Caco-2 (cell line): ENCODE data around the gene STON2. TPM values are rescaled to one million over a fixed set of nuclear protein-coding genes. Genes with fewer than 3 reads are reported as not detected.

Experiments
- BruUV-seq: library from RNA; stranded (reverse); fragments of 400-500 nt; replicated peaks from 2 replicates; lab custom pipeline; 2021; lab: Mats Ljungman, UMichigan
- CTCF ChIA-PET: fragments of 300-600 bp; sonication (Branson Sonifier 250); formaldehyde crosslinking; loops from one replicate; lab custom pipeline; 2022; ENCODE audit warnings: antibody characterized with exemption; lab: Charles Lee
- POLR2A ChIA-PET: fragments of 300-600 bp; sonication (Branson Sonifier 250); formaldehyde crosslinking; loops from one replicate; lab custom pipeline; 2022; ENCODE audit warnings: antibody characterized with exemption; lab: Charles Lee
- DNase-seq, 2 experiments: peaks; one replicate each; pipeline versions ENCODE4 v3.0.0 to v3.0.0-alpha.2; 2020 to 2022
- H3K27me3 ChIP-seq: replicated peaks from 2 replicates; pipeline ENCODE4 v1.6.0; 2011; ENCODE audit warnings: low read length; ENCODE audit not compliant: control insufficient read depth, insufficient read depth
- H3K36me3 ChIP-seq: 2 replicates; pipeline ENCODE4 v1.5.1; 2011; ENCODE audit warnings: low read length; ENCODE audit not compliant: control insufficient read depth, insufficient read depth
- H3K4me1 ChIP-seq: fragments of 250-450 bp; sonication (Bioruptor Pico); 2 replicates; pipeline ENCODE4 v1.5.1; 2020; ENCODE audit warnings: mild to moderate bottlenecking
- H3K4me3 ChIP-seq: 2 replicates; pipeline ENCODE4 v1.5.1; 2011; ENCODE audit warnings: low read depth, mild to moderate bottlenecking, control low read depth, low read length
- H3K9me3 ChIP-seq: fragments of 250-450 bp; sonication (Bioruptor Pico); 2 replicates; pipeline ENCODE4 v1.5.1; 2020; ENCODE audit warnings: mild to moderate bottlenecking, moderate library complexity
- H3K27ac Mint-ChIP-seq: one replicate; pipeline ENCODE4 v1.8.0; 2022; ENCODE audit warnings: mixed read lengths; ENCODE audit not compliant: unreplicated experiment
- H3K27me3 Mint-ChIP-seq: one replicate; pipeline ENCODE4 v1.8.0; 2022; ENCODE audit warnings: mixed read lengths; ENCODE audit not compliant: insufficient read depth, unreplicated experiment
- H3K36me3 Mint-ChIP-seq: one replicate; pipeline ENCODE4 v1.8.0; 2022; ENCODE audit warnings: mild to moderate bottlenecking, mixed read lengths; ENCODE audit not compliant: insufficient read depth, unreplicated experiment
- H3K4me1 Mint-ChIP-seq: one replicate; pipeline ENCODE4 v1.8.0; 2022; ENCODE audit warnings: low read depth, mixed read lengths; ENCODE audit not compliant: unreplicated experiment
- H3K4me3 Mint-ChIP-seq: one replicate; pipeline ENCODE4 v1.8.0; 2022; ENCODE audit warnings: mild to moderate bottlenecking, moderate library complexity, mixed read lengths; ENCODE audit not compliant: unreplicated experiment
- H3K9me3 Mint-ChIP-seq: one replicate; pipeline ENCODE4 v1.8.0; 2022; ENCODE audit warnings: mixed read lengths; ENCODE audit not compliant: unreplicated experiment
- intact Hi-C: fragments of 100-400 bp; cut with micrococcal nuclease; formaldehyde crosslinking; loops from one replicate; pipeline ENCODE4 v1.10.0; 2022; ENCODE audit not compliant: unreplicated experiment
- total RNA-seq: library from RNA; stranded (reverse); gene quantifications from 2 replicates; pipeline ENCODE4 v1.2.3, GENCODE V29; 2022
- TF ChIP-seq, protein P1 (sequence below), 2 experiments: fragments of 200-600 bp in 1 of 2; IDR thresholded peaks; 1 replicate in 1 of 2; 2 replicates in 1 of 2; pipeline versions ENCODE4 v1.5.1 to v1.8.0; 2011 to 2022; ENCODE audit warnings: antibody characterized with exemption in 1 of 2, control low read depth in 1 of 2, inconsistent platforms in 1 of 2, low read depth in 1 of 2, low read length in 1 of 2, mild to moderate bottlenecking in 1 of 2, moderate library complexity in 1 of 2; ENCODE audit not compliant: insufficient read depth in 1 of 2, severe bottlenecking in 1 of 2, unreplicated experiment in 1 of 2

STON2 gene
- total RNA-seq, 1 experiment from 2014 or later: 43.5 TPM

DNA sequence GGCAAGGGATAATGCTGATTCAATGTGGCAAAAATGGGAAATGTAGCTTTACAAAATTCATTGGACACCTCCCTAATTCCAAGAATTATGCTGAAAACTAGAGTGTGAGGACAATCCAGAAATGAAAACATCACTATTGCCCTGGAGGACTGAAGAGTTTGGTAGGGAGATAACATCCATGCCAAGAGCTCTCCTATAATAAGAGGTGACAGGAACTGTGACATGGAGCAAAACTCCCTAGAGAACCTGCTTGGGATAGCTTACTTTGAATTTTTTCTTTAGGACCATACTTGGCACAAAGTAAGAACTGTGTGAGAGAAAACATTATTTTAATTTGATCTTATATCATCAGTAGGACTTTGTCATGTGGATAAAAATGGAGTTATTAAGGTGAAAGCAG is 48.9 kb downstream of the STON2 start:
- BruUV-seq: no TSS peak
- CTCF ChIA-PET: interaction anchor here (0.6 to 0.7 kb wide), 2 partner anchors 88 to 1484 kb away, joined by 3 to 4 read pairs; no protein-coding TSS in a partner anchor

DNA sequence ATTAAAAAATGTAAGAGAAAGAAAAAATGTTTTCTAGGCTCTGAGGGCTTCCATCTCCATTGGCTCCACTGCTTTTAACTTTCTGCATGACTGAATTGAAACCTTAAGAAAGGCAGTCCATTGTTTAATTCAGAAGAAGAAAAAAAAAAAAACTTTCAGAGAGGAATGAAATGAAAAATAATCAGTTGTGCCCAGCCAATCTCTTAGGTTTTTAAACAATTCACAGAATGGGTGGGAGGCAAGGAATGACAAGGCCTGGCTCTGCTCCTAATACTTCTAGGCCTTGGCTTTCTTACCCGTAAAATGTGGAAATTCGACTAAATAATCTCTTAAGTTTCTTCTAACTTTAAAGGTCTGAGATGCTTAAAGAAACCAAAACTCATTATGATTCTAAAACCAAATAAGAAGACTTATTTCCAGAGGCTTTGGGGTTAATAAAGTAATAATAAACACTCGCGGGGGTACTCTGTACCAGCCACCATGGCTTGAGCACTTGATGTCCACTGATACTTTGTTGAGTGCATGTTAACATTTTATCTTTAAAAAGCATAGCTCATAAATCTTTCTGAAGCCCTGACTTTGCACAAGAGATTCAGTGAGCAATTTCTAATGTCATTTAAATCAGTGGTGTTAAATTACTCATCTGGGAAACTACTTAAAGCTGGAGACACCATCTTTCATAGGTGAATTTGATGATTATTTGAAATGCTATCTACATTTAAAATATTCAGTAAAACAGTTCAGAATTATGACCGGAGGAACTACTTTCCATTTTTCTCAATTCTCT is 49.6 kb downstream of the STON2 start:
- Mint-ChIP-seq H3K27ac (no peak overlapping the region), H3K36me3 (peaks cover 7% of the 10 kb centered on the region), H3K27me3 (no peaks in the 10 kb centered on the region), H3K9me3 (peaks cover 8% of the 10 kb centered on the region), H3K4me1 (no peaks in the 10 kb centered on the region), H3K4me3 (no peak overlapping the region)
- H3K4me1 ChIP-seq: no peaks in the 10 kb centered on the region
- H3K4me3 ChIP-seq: no peak overlapping the region
- no TSS peak for BruUV-seq
- DNase-seq: no peak
- ChIA-PET POLR2A (no interaction called here), CTCF (interaction anchor here (0.6 to 0.7 kb wide), 2 partner anchors 88 to 1484 kb away, joined by 3 to 4 read pairs; no protein-coding TSS in a partner anchor)
- H3K27me3 ChIP-seq: no peaks in the 10 kb centered on the region
- TF ChIP-seq, protein P1, sequence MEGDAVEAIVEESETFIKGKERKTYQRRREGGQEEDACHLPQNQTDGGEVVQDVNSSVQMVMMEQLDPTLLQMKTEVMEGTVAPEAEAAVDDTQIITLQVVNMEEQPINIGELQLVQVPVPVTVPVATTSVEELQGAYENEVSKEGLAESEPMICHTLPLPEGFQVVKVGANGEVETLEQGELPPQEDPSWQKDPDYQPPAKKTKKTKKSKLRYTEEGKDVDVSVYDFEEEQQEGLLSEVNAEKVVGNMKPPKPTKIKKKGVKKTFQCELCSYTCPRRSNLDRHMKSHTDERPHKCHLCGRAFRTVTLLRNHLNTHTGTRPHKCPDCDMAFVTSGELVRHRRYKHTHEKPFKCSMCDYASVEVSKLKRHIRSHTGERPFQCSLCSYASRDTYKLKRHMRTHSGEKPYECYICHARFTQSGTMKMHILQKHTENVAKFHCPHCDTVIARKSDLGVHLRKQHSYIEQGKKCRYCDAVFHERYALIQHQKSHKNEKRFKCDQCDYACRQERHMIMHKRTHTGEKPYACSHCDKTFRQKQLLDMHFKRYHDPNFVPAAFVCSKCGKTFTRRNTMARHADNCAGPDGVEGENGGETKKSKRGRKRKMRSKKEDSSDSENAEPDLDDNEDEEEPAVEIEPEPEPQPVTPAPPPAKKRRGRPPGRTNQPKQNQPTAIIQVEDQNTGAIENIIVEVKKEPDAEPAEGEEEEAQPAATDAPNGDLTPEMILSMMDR (IDR thresholded peaks at IDR 0.05; ENCODE audit: insufficient read depth in 1 of 2, low read depth in 1 of 2, low read length in 1 of 2, severe bottlenecking in 1 of 2, unreplicated experiment in 1 of 2): no peak
- H3K9me3 ChIP-seq: 0 out of 2 replicates have a peak, but pooled peaks cover 5% of the 10 kb centered on the region
- no peaks in the 10 kb centered on the region for H3K36me3 ChIP-seq
- intact Hi-C loops: no loop called here

More for the DNA sequence above, 48.9 kb downstream of the STON2 start:
- Histone ChIP-seq H3K9me3 (0 out of 2 replicates have a peak, but pooled peaks cover 5% of the 10 kb centered on the region), H3K27me3 (no peaks in the 10 kb centered on the region), H3K36me3 (no peaks in the 10 kb centered on the region), H3K4me1 (no peaks in the 10 kb centered on the region), H3K4me3 (no peak overlapping the region)
- TF ChIP-seq, protein P1 (IDR thresholded peaks at IDR 0.05; ENCODE audit: insufficient read depth in 1 of 2, low read depth in 1 of 2, low read length in 1 of 2, severe bottlenecking in 1 of 2, unreplicated experiment in 1 of 2): no peak
- Mint-ChIP-seq H3K4me3 (no peak overlapping the region), H3K9me3 (peaks cover 8% of the 10 kb centered on the region), H3K27me3 (no peaks in the 10 kb centered on the region), H3K27ac (no peak overlapping the region), H3K4me1 (no peaks in the 10 kb centered on the region), H3K36me3 (peaks cover 7% of the 10 kb centered on the region)
- DNase-seq: no peak
- POLR2A ChIA-PET: no interaction called here
- intact Hi-C loops: no loop called here

DNA sequence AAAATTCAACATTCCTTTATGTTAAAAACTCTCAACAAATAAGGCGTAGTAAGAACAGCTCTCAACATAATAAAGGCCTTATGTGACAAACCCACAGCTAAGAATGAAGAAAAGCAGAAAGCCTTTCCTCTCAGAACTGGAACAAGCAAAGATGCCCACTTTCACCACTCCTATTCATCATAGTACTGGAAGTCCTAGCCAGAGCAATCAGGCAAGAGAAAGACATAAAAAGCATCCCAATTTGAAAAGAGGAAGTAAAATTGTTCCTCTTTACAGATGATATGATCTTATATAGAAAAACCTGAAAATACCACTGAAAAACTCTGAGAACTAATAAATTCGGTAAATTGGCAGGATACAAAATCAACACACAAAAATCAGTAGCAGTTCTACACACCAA is 52.1 kb downstream of the STON2 start:
- Mint-ChIP-seq H3K4me1 (no peaks in the 10 kb centered on the region), H3K9me3 (no peaks in the 10 kb centered on the region), H3K4me3 (no peak overlapping the region), H3K27ac (no peak overlapping the region), H3K27me3 (no peaks in the 10 kb centered on the region), H3K36me3 (peaks cover 7% of the 10 kb centered on the region)
- intact Hi-C loops: no loop called here
- TF ChIP-seq, protein P1 (IDR thresholded peaks at IDR 0.05; ENCODE audit: insufficient read depth in 1 of 2, low read depth in 1 of 2, low read length in 1 of 2, severe bottlenecking in 1 of 2, unreplicated experiment in 1 of 2): no peak
- no peak for DNase-seq
- no peaks in the 10 kb centered on the region for H3K36me3 ChIP-seq
- no peak overlapping the region for H3K4me3 ChIP-seq
- CTCF ChIA-PET: no interaction called here
- no peaks in the 10 kb centered on the region for H3K27me3 ChIP-seq
- H3K4me1 ChIP-seq: no peaks in the 10 kb centered on the region
- POLR2A ChIA-PET: no interaction called here
- BruUV-seq: no TSS peak
- H3K9me3 ChIP-seq: no peaks in the 10 kb centered on the region
